Osteoblast (primary cell): ENCODE data around the gene TRIM58. TPM values are rescaled to one million over a fixed set of nuclear protein-coding genes. Genes with fewer than 3 reads are reported as not detected.

ENCODE experiments used
- DNase-seq: peaks from one replicate; pipeline ENCODE4 v3.0.0; 2011; ENCODE audit warnings: low spot score, mixed read lengths; ENCODE audit not compliant: insufficient read length; ENCODE audit errors: missing footprints
- H2AFZ ChIP-seq: 2 replicates; pipeline ENCODE4 v1.6.0; 2011; ENCODE audit warnings: mild to moderate bottlenecking, low read length
- H3K27ac ChIP-seq: 2 replicates; pipeline ENCODE4 v1.5.1; 2011; ENCODE audit warnings: mild to moderate bottlenecking, low read depth, low read length, moderate library complexity
- H3K27me3 ChIP-seq: 2 replicates; pipeline ENCODE4 v1.6.0; 2012; ENCODE audit warnings: mild to moderate bottlenecking, control low read depth, inconsistent platforms, low read length, moderate library complexity; ENCODE audit not compliant: insufficient read depth
- H3K36me3 ChIP-seq: 2 replicates; pipeline ENCODE4 v1.5.1; 2011; ENCODE audit warnings: mild to moderate bottlenecking, low read length, control low read depth, moderate library complexity; ENCODE audit not compliant: insufficient read depth
- H3K4me1 ChIP-seq: 2 replicates; pipeline ENCODE4 v1.5.1; 2011; ENCODE audit warnings: mild to moderate bottlenecking, low read length, control low read depth, moderate library complexity; ENCODE audit not compliant: insufficient read depth
- H3K4me2 ChIP-seq: 2 replicates; pipeline ENCODE4 v1.6.0; 2011; ENCODE audit warnings: mild to moderate bottlenecking, low read length; ENCODE audit not compliant: insufficient read depth
- H3K4me3 ChIP-seq: fragments of 200-600 bp; sonication (generic); 3 replicates; pipeline ENCODE4 v1.5.1; 2012; ENCODE audit warnings: mild to moderate bottlenecking, low read length, inconsistent platforms; ENCODE audit not compliant: insufficient read depth
- H3K79me2 ChIP-seq: 2 replicates; pipeline ENCODE4 v1.6.0; 2012; ENCODE audit warnings: mild to moderate bottlenecking, low read length, control low read depth, inconsistent platforms; ENCODE audit not compliant: insufficient read depth
- H3K9me3 ChIP-seq: 2 replicates; pipeline ENCODE4 v1.5.1; 2011; ENCODE audit warnings: low read depth, low read length, control low read depth
- H4K20me1 ChIP-seq: 2 replicates; pipeline ENCODE4 v1.6.0; 2012; ENCODE audit warnings: mild to moderate bottlenecking, low read length, control low read depth; ENCODE audit not compliant: insufficient read depth
- total RNA-seq: library from RNA; depleted of rRNA; stranded (reverse); fragments of >200 nt; gene quantifications from 2 replicates; pipeline ENCODE4 v1.2.3, GENCODE V29; 2012
- TF ChIP-seq, protein P1 (sequence below): IDR thresholded peaks from 2 replicates; pipeline ENCODE4 v1.5.1; 2011; ENCODE audit warnings: mild to moderate bottlenecking, low read depth, low read length, moderate library complexity; ENCODE audit errors: extremely low read depth

The TRIM58 gene
- total RNA-seq, 1 donor: 0.36 TPM

DNA sequence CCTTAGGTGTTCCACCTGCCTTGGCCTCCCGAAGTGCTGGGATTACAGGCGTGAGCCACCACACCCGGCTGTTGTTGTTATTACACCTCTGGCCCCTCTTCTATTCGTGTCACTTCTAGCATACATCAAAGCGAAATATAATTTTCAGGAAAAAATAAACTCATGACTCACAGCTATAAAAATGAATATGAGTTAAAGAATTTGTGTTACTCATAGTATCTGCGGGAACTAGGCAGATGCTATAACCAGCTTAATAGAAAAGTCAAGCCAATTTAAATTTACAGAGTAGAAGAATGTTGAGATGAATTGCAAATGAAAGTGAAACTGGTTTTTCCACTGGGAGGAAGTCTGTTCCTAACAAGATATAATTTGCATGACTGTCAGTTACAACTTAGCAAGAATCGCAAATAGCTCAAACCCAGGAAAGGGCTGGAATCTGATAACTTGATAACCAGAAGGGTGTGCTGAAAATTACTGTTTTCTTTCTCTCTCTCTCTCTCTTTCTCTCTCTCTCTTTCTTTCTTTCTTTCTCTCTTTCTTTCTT lies 49.6 kb downstream of the TRIM58 start:
- Histone ChIP-seq H3K4me1 (no peaks in the 10 kb centered on the region), H3K27me3 (no peaks in the 10 kb centered on the region), H3K27ac (no peak overlapping the region), H3K9me3 (no peaks in the 10 kb centered on the region), H3K79me2 (no peaks in the 10 kb centered on the region), H2AFZ (no peak overlapping the region), H3K36me3 (no peaks in the 10 kb centered on the region), H3K4me2 (no peak overlapping the region), H4K20me1 (no peaks in the 10 kb centered on the region), H3K4me3 (no peak overlapping the region)
- DNase-seq: peak; percentile 62
- TF ChIP-seq, protein P1, sequence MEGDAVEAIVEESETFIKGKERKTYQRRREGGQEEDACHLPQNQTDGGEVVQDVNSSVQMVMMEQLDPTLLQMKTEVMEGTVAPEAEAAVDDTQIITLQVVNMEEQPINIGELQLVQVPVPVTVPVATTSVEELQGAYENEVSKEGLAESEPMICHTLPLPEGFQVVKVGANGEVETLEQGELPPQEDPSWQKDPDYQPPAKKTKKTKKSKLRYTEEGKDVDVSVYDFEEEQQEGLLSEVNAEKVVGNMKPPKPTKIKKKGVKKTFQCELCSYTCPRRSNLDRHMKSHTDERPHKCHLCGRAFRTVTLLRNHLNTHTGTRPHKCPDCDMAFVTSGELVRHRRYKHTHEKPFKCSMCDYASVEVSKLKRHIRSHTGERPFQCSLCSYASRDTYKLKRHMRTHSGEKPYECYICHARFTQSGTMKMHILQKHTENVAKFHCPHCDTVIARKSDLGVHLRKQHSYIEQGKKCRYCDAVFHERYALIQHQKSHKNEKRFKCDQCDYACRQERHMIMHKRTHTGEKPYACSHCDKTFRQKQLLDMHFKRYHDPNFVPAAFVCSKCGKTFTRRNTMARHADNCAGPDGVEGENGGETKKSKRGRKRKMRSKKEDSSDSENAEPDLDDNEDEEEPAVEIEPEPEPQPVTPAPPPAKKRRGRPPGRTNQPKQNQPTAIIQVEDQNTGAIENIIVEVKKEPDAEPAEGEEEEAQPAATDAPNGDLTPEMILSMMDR: no peak

- Histone ChIP-seq H3K27me3 (no peaks in the 10 kb centered on the region), H3K9me3 (no peaks in the 10 kb centered on the region), H3K36me3 (no peaks in the 10 kb centered on the region), H4K20me1 (no peaks in the 10 kb centered on the region), H3K27ac (no peak overlapping the region), H2AFZ (no peak overlapping the region), H3K4me3 (no peak overlapping the region), H3K4me1 (no peaks in the 10 kb centered on the region), H3K4me2 (no peak overlapping the region), H3K79me2 (no peaks in the 10 kb centered on the region)
- no peak for DNase-seq
- TF ChIP-seq, protein P1: no peak
Observed at GRCh38 chr1:247908766-247909165, 51.8 kb downstream of the TRIM58 start.

DNA sequence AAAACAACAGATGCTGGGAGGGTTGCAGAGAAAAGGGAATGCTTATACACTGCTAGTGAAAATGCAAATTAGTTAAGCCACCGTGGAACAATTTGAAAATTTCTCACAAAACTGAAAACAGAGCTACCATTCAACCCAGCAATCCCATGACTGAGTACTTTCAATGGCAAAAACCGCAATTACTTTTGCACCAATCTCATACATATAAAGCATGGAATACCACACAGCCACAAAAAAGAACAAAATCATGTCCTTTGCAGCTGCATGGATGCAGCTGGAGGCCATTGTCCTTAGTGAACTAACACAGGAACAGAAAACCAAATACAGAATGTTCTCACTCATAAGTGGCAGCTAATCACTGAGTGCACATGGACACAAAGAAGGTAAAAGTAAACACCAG lies 56.8 kb downstream of the TRIM58 start:
- Histone ChIP-seq H3K79me2 (no peaks in the 10 kb centered on the region), H3K4me3 (no peak overlapping the region), H3K36me3 (no peaks in the 10 kb centered on the region), H3K27me3 (no peaks in the 10 kb centered on the region), H3K4me1 (no peaks in the 10 kb centered on the region), H3K9me3 (peaks cover 3% of the 10 kb centered on the region), H4K20me1 (no peaks in the 10 kb centered on the region), H2AFZ (no peak overlapping the region), H3K4me2 (no peak overlapping the region), H3K27ac (no peak overlapping the region)
- DNase-seq: no peak
- TF ChIP-seq, protein P1: no peak

GRCh38 chr1:247914941-247915662 lies 58.1 kb downstream of the TRIM58 start:
- no peaks in the 10 kb centered on the region for H4K20me1 ChIP-seq
- no peak for DNase-seq
- TF ChIP-seq, protein P1: no peak
- H3K36me3 ChIP-seq: no peaks in the 10 kb centered on the region
- H3K9me3 ChIP-seq: peaks cover 3% of the 10 kb centered on the region
- no peaks in the 10 kb centered on the region for H3K4me1 ChIP-seq
- no peak overlapping the region for H2AFZ ChIP-seq
- no peak overlapping the region for H3K4me3 ChIP-seq
- no peak overlapping the region for H3K4me2 ChIP-seq
- H3K27ac ChIP-seq: no peak overlapping the region
- H3K27me3 ChIP-seq: no peaks in the 10 kb centered on the region
- H3K79me2 ChIP-seq: no peaks in the 10 kb centered on the region
